Measurements from ENCODE around the gene CDKAL1.

GRCh38 chr6:20647585-20647984 is 113.3 kb downstream of the CDKAL1 start:
- TF ChIP-seq CTCF (IDR thresholded peaks at IDR 0.05) (no peak), POLR2AphosphoS5 (IDR thresholded peaks at IDR 0.05) (no peak), EP300 (IDR thresholded peaks at IDR 0.05) (no peak)
